Activated CD4-positive, alpha-beta T cell treated with anti-CD3 and anti-CD28 coated beads, Interleukin-2, amount 50 U/mL, for 4 hours (primary cell): ENCODE results near the gene GRIK3.

Source experiments
- DNase-seq, 2 experiments: peaks; one replicate each; pipeline ENCODE4 v3.0.0-alpha.2; 2020

The GRIK3 gene

GRCh38 chr1:36814083-36814482 is 220.2 kb downstream of the GRIK3 start:
- DNase-seq, result no peak

DNA sequence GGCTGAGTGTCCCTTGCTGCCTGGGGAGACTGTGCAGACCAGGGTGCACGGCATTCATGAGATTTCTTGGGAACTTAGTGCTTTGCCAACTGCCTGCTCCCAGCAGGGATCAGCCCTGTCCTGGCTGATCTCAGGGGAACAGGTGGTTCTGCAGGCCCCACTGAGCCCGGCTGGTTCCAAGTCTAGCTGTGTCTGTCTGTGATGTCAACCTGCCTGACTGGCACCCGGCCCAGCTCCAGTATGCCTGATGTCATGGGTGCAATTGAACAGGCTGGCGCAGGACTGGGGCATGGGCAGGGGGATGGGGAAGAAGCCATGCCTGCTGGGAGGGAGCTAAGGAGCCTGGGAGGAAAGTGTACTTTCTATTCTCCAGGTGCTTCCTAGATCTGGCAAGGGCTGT is 227.1 kb downstream of the GRIK3 start:
- no peak for DNase-seq

- DNase-seq, result no peak
These were observed 228.2 kb downstream of the GRIK3 start for GRCh38 chr1:36805979-36806640.

DNA sequence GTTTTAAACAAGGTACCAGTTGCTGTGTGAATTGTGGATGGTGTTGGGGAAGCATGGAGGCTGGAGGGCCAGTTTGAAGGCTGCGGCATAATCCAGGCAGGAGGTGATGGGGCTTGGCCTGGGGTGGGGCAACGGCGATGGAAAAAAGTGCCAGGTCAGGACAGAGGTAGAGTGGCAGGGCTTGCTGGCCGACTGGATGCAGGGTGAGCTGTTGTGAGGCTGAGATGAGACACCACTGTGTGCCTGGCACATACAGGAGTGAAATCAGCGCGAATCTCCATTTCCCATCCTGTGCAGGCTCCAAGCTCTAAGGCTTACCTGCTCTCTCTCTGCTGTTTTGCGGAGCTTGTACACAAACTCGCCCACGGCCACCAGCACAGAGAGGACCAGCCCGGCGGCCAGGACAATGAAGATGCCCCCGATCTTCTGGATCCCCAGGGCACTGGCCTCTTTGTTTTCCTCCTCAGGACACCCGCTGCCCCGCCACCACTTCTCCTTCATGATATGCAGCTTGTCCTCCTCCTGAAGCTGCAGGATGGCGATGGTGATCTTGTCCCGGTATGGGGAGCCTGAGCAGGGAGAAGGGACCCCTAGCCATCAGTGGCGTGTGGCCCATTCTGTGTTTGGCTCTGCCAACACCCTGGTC is 229.5 kb downstream of the GRIK3 start:
- no peak for DNase-seq

- no peak for DNase-seq
These were observed 230.3 kb downstream of the GRIK3 start for GRCh38 chr1:36803868-36804570.

DNA sequence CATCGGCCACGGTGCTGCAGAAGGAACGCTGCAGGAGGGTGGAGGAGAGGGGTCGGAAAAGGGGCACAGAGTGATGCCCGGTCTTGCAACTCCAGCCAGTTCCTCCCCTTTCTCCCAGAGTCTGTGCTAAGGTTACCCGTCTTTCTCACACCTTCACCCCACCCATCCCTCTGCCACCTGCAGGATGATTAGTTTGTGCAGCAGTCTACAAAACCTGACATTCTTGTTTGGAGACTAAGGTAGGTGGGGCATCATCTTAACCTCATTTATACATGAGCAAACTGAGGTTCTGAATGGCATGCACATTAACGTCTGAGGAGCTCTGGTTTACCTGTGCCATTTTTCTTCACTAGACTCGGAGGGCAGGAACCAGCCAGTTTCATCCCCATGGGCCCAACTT is 232.3 kb downstream of the GRIK3 start:
- DNase-seq, result no peak

DNA sequence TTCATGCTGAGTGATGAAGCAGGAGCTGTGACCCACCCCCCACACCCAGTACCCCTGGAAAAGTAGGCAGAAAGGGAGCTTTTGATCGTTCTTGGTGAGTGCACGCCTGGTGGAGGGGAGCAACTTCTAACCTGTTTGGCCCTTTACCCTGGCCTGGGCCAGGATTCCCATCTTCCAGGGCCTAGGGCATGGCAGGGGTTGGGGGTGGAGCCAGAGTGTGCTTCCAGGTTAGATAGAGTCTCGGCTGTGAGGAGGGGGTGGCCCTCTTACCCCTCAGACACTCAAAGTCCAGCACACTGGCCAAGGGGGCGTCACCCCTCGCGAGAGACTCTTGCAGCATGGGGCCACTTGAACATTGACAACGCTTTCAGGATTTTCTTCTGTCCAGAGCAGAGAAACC is 236.6 kb downstream of the GRIK3 start:
- no peak for DNase-seq

DNA sequence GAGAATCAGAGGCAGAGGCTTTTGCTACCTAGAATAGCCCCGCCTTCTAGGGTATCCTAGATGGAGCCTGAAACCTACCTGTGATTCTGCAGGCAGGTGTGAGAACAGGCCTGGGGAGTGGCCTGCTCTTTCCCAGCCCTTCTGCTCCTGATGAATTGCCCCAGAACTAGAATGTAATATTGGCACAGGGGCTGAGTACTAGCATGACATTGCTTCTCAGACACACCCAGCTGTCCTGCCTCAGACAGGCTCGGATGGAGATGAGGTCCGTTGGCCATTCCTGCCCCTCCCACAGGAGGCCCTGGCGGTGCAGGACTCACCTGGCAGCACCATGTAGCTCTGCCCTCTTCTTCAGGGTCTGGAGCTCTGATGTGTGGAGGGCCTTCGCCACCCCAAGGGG is 237.6 kb downstream of the GRIK3 start:
- DNase-seq, result no peak

DNA sequence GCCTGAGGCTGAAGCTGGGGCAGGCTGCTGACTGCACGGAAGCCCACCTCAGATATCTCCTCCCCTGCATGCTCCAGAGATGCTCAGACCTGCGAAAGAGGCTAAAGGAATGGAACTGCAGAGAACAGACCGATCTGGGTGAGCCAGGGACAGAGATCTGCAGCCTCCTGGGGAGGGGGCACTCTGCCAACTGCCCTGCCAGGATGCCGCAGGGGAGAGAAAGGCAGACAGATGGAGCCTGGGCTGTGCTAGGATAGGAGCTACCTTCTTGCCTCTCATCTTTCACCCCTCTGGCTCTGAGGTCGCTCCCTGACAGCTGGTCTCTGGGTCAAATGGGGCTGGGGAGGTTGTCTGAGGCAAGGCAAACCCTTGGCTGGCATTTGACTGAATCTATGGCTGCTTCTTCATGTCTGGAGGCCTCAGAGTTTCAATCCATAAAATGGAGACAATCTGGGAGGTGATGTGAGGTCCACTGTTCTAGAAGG is 238.2 kb downstream of the GRIK3 start:
- no peak for DNase-seq

DNA sequence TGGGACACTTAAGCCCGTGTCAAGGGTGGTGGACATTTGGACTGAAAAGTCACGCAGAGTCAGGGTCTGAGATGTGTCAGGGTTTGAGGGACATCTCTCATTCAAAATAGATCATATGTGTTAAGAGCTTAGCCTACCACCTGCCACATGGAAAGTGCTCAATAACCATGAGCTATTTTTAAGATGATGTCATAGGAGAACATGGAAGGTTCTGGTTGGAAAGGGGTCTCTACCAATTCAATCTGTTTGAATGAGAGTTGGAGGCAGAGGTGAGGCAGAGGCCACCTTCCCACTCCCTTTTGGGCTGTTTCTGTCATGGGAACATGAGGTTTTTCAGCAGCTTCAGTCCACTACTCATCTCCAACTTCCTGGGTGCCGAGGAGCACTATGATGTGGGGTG is 239.9 kb downstream of the GRIK3 start:
- DNase-seq, result no peak

GRCh38 chr1:36793452-36793851 is 240.9 kb downstream of the GRIK3 start:
- DNase-seq, result no peak

GRCh38 chr1:36792292-36792691 is 242.0 kb downstream of the GRIK3 start:
- no peak for DNase-seq

DNA sequence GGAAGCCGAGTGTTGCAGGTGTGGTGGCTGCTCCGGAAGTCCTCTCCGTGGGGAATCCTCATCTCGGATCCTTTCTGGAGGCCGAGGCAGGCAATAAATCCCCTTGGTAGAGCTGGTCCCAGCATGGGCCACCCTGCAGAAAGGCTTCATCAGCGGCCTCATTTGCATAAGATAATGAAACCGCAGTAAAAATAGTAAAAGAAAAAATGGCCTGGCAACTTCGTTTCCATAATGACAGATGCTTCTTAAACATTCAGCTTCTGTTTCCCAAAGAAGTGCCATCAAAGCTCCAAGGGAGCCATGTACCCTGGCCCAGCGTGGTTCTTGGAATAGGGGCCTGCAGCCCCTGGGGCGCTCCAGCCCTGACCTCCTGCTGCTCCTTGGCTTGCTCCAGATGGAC is 244.1 kb downstream of the GRIK3 start:
- no peak for DNase-seq

- no peak for DNase-seq
These were observed 244.8 kb downstream of the GRIK3 start for GRCh38 chr1:36789535-36789934.

GRCh38 chr1:36787312-36787913 is 246.9 kb downstream of the GRIK3 start:
- DNase-seq, result no peak

DNA sequence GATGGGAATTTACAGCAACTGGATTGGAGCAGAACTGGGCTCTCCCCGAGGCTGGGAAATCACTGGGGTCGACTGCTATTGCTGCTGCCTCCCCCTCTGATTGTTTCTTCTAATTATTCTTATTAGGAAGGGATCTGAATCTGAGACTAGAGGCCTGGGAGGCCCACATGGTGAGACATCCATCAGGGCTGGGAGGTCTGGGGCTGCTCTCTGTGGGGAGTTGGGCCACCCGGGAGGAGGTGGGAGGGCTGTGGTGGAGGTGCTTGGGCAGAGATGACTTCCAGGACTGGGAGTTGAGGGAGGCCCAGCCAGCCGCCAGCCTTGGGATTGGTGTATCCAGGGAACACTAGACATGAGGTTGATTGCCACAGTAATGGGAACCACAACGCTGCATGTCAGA is 247.9 kb downstream of the GRIK3 start:
- no peak for DNase-seq

DNA sequence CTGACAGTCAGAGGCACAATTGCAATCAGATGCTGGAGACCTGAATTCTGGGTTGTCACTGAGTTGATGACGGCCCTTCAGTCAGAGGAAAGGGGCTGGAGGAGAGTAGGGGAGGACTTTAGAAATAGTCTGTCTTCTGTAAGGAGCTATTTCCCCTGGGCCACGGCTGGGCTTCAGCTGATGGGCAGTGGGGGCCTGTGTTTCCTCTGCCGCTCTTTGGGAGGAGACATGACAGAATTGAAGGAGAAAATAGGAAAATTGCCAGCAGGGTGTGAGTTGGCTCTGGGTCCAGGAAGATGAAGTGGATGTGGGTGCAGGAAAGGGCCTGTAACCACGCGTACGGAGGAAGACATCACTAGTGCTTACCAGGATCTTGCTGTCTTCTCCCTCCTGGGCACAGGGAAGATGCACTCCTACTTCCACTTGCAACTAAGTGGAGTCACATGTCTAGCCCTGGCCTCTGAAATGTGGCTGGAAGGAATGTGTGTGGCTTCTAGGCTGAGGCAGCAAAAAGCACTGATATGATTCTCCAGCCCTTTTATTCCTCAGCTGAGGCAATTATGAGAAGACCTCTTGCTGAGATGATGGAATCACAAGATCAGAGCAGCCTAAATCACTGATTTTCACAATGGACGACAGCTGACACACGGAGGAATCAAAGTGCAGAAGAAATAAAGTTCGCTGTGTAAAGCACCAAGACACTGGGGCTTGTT is 250.0 kb downstream of the GRIK3 start:
- DNase-seq, result no peak

DNA sequence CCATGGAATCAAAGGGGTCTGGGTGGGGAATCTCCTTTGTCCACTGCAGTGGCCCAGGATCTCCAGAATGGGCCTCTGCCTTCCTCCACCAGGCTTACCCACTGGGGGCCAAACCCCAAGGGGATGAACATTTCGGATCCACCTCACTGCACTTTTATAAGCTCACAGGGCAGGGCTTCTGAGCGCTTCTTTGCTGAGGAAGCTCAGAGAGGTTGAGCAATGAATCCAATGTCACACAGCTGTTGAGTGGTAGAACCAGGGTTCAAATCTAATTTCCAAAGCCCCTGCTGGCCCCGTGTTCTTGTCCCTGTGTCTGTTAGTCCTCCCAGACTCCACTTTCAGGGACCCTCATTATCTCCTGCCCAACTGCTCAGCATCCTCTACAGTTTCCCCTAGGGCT is 250.8 kb downstream of the GRIK3 start:
- no peak for DNase-seq

GRCh38 chr1:36782785-36783184 is 251.5 kb downstream of the GRIK3 start:
- DNase-seq, result no peak

GRCh38 chr1:36782085-36782484 is 252.2 kb downstream of the GRIK3 start:
- DNase-seq, result no peak

GRCh38 chr1:36781098-36781497 is 253.2 kb downstream of the GRIK3 start:
- no peak for DNase-seq

DNA sequence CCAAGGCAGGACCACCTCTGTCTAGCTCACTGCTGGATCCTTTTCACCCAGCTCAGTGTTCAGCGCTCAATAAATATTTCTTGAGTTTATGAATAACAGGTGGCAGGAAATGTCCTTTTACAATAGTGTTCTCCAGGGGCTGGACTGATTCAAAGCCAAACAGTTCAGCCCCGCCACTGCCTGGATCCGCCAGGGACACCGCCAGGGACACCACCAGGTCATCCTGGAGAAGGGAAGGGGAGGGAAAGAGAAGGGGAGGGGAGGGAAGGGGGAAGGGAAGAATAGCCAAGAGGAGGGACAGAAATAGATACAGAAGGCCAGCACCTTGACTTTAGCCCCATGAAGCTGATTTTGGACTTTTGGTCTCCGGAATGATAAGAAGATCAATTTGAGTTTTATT is 255.6 kb downstream of the GRIK3 start:
- DNase-seq, result no peak
